ENCODE results near the gene VAMP8.
"Not testable (repeated sequence)": the region's sequence is repeated elsewhere in the genome, so short reads cannot be mapped to it uniquely, and the experiment has no call there.

The VAMP8 gene

DNA sequence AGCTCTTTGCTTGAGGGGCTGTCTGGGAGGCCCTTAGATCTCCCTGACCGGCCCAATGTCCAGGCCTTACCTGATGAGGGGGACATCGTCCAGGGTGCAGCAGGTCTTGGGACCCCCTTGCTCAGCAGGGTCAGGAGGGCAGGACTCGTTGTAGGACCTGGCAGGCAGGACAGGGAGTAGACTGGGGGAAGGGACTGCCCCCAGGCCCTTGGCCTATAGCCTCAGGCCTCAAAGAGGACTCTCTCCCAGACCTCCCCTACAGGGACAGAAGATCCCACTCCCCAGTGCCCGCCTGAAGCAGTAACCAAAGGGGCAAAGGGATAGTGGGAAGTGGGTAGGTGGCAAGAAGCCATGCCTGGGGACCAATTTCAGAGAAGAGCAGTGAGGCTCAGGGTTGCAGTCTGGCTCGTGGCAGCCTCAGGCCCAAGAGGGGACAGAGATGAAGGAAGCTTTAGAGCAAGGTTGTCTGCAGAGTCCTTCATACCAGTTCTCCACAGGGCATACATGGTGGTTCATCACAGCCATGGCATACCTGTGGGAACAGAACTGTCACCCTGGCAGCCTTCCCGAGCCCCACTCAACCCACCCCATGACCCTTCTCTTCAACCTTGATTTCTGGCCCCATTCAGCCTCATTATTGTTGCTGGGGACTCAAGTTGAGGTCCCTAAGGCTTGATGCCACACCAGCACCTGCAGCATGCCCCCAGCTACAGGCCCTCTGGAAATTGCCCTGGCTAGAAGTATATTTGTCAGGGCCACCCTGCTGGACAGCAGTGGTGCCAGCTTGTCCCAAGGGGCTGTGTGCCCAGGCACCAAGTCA is 23.8 kb downstream of the VAMP8 start:
- DNase-seq, result no peak

DNA sequence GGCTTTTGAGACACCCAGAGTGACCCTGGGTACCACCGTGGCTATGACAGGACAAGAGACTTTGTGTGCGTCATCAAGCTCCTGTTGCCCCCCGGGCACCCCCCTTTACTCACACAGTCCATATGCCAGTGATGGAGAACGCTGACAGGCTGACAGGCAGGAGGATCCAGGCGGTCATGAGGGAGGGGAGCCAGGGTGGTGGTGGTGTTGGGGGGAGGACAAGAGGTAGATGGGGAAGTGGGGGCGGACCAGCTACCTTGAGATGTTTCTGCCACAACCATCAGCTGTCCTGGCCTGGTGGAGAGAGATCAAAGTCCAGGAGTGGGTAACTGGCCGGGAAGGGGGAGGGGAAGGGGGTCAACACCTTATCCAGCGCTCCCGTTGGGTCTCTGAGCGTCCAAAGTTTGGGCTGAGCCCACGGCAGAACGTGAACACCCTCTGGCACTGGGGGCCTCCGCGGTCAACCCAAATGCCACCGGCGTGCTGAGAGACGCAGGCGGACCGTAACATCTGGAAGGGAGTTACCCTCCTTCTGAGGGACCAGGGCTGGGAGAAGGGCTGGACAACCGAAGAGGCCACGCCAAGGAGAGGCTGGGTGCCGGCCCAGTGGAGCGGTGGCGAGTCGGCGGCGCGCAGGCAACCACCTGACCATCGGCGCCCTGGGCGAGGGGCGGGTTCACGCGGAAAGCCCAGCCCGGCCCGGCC is 24.5 kb downstream of the VAMP8 start:
- DNase-seq, result no peak

DNA sequence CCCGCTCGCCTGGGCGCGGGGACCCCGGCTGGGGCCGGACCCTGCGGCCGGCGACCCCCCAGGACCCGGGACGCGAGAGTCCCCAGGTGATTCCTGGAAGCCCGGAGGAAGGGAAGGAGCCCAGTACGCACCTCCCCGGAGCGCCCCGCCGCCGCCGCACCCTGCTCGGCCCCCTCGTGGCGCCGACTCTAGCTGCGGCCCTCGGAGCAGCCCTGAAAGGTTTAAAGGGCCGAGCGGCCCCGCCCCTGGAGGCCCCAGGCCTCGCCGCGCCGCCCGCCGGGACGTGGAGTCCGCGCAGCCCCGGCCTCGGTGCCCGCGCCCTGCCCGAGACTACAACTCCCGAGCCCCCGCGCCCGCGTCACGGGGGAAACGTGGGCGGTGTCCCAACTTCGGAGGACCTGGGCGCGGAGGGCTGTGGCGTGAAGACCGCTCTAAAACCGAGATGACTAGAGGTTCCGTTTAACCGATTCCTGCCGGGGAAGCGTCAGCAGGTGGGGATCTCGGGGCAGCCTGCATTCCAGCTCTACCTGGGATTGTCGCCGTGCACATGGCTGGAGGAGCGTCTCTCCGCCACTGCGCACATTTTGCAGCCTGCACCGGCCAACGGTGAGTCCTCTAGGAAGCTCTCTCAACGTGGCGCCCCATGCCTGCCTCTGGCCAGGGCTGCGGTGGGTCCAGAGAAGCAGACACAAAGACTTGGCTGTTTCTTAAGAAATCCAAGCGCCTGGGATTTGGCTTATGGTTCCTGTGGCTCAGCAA is 25.3 kb downstream of the VAMP8 start, which contains the start of gene TMEM150A:
Gene TMEM150A (minus strand): TSS at position 223 of the 759 bp plus-strand sequence. CDS start 750 bp downstream, outside the sequence.
- peak; percentile 81 to 84 for DNase-seq

DNA sequence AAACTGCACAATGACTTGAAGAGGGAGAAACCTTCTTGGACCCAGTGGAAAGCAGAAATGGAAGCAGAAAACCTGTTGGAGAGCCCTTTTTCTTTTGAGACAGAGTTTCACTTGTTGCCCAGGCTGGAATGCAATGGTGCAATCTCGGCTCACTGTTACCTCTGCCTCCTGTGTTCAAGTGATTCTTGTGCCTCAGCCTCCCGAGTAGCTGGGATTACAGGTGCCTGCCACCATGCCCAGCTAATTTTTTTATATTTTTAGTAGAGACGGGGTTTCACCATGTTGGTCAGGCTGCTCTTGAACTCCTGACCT is 26.7 kb downstream of the VAMP8 start:
- not testable (repeated sequence) for DNase-seq

DNA sequence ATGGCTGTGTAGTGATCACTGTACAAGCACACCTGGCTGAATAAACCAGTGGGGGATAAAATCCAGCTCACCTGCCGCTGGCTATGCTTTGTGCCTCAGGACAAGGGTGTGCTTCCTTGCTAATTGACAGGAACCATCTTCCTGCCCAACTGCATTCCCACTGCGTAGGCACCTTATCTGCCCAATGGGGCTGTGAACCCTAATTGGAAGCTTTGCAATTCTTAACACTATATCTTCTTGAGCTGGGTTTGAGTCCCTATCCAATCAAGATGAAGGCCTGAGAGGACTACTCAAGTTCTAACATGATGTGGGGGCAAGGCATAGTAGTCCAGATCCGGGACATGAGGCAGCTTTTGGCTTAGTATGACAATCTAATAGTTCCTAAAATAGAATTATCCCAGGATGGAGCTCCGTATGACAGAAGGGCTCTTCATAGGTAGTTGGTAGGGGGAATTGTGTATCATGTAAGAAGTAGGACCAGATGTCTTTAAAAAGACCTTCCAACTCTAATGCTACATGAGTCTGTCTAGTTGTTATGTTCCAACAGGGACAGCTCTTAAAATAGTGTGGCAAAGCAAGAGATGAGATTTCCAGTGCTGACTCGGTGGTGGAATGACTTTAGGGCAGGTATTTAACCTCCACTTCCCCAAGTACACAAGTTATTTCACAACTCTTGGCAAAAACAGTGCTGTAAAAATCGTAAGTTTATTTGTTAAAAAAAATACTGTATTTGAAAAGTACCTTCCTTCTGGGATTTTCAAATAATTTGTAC is 27.4 kb downstream of the VAMP8 start:
- no peak for DNase-seq

DNA sequence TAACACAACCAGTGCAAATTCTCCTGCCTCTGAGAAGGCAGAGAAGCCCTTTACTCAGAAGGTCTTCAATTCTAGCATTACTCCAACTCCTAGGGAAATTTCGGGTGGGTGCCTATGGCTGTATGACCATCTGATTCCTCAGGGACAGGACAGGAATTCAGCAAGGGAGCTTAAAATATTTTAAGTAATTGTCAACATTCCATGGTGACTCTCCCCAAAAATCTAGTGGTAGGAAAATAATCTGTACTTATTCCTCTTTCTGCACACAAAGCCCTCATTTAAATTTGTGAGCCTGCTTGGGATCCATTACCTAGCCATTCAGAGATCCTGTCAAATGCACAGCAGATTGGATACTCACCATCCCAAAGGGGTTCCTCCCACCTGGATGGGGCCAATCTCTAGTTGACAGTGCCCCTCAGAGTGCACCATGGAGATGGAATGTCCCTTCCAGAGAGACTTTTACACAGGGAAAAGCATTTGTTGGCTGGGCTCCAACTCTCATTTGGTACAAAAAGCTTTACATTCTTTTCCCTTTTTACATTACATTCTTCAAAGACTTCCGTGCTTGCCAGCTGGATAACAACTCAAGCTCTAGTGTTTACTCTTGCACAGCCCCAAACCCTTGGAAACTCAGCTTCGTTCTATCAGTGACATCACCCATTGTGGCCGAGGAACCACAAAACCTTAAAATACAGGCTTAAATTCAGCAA is 28.2 kb downstream of the VAMP8 start:
- DNase-seq, result no peak

DNA sequence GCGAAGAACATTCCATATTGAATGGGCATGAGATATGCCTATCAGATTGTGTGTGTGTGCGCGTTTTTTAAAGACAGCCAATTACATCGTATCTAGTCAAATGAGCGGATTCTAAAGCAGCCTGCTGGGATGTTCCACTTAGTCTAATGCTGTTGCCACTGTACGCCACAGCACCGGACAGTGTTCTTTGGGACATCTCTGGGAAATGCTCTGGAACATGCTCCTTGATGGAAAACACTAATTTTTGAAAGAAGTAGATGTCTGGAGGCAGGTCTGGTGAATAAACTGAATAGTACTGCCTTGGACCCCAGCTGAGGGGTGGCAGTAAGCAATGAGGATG is 28.7 kb downstream of the VAMP8 start:
- no peak for DNase-seq

DNA sequence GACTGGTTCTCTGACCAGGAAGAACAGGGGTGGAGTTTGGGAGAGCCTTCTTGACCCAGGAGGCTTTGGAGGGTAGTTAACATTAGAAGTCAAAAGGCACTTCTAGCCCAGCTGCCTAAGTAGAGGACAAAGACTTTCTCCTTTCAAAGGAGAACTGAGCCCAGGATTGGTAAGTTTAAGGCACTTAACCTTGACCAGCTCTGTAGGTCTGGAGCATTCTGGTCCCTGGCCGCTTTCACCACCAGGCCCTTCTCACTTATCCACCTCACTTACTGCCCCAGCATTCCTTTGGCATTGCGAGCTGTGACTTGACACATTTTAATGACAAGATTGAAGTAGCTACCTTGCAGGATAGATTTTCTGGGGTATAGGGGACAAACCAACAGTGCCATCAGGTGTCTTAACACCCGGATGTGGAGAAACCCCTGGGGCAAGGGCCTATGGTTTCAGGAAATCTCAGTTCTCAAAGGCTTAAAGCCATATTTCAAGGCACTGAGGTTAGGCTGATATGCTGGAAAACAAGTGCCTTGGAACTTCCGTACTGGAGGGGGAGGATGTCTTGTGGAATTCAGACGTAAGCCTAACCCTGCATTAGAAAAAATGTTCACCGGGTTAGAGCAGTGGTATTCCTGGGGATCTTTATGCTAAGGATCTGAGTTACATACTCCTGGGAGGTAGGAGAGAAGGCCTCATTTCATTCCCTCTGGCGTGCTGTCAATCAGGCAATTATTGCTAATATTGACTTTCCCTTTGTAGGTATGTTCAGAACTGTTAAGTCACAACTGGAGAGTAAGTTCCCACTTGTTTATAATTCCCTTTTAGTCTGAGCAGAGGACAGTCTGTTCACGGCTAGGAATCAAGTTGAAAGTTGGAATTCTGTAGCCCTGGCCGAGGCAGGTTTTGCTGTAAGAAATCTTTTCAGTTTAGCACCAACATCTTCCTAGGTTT is 30.2 kb downstream of the VAMP8 start:
- no peak for DNase-seq

DNA sequence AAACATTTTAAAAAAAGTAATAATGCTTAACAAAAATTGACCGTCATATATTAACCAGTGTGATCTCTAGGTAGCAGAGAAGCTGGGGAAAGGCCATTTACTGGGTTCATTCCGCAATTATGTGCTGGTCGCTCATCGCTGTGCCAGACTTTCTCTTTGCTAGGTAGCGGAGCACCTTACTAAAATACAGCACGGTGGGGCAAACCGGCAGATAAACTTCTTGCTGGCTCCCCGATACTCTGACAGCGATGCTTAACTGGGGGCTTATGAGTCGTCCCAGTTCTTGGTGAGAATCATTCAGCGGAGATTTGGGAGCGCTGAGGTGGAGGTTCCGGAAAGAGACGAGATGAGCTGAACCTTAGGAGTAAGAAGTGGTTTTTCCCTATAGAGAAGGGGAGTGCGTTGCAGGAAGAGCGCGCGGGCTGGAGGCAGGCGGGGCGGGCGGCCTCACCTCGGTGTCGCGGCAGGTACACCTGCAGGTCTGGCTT is 33.9 kb downstream of the VAMP8 start:
- no peak for DNase-seq

DNA sequence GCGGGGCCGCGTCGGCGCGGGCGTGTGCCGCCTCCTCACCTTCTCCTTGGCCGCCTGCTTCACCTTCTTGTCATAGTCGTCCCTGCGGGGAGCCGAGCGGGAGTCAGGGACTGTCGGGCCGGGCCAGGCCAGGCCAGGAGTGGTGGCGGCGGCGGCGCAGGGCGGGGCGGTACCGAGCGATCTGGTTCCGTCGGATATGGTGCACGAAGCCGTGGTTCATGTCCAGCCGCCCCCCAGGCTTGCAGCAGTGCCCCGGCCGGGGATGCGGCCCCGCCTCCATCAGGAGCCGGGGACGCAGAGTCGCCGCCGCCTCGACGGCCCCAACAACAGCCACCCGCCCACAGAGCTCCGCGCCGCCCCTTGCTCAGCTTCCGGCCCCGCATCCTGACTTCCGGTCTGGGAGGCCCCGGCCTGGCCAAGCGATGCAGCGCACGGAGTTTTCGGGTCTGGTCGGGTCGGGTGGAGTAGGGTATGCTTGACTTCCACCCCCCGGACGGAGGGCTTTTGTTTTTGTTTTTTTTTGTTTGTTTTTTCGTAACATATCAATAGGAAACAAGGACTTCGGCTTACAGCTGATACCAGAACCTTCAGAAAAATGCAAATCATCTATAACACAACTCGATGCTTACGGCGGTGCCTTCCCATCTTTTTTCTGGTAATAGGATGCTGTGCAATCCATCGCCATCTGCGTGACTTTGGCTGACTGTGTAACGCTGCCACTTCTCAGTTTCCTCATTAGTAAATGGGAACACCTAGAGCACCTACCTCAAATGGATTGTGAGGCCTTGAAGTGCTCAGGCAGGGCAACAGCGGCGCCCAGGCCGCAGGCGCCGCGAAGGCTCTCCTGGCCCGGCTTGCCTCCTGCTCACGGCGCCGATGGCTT is 34.6 kb downstream of the VAMP8 start, which contains the start of gene C2orf68:
Gene C2orf68 (minus strand): TSS at position 362 of the 883 bp plus-strand sequence. CDS start 82 bp downstream, at position 280.
- peak; percentile 80 to 86 for DNase-seq

DNA sequence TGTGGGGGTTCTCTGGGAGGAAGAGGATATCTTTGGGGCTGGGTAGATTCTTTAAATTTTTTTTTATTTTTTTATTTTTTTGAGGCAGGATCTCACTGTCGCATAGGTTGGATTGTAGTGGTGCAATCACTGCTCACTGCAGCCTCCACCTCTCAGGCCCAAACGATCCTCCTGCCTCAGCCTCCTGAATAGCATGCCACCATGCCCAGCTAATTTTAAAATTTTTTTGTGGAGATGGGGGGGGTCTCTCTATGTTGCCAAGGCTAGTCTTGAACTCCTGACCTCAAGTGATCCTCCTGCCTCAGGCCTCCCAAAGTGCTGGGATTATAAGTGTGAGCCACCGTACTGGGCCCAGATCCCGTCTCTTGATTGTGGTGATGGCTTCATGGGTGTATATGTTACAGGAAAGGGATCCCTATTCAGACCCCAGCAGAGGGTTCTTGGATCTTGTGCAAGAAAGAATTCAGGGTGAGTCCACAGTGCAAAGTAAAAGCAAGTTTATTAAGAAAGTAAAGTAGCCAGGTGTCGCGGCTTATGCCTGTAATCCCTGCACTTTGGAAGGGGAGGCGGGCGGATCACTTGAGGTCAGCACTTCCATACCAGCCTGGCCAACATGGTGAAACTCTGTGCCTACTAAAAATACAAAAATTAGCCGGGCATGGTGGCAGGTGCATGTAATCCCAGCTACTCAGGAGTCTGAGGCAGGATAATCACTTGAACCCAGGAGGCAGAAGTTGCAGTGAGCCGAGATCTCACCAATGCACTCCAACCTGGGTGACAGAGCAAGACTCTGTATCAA is 36.5 kb downstream of the VAMP8 start:
- DNase-seq, result no peak

DNA sequence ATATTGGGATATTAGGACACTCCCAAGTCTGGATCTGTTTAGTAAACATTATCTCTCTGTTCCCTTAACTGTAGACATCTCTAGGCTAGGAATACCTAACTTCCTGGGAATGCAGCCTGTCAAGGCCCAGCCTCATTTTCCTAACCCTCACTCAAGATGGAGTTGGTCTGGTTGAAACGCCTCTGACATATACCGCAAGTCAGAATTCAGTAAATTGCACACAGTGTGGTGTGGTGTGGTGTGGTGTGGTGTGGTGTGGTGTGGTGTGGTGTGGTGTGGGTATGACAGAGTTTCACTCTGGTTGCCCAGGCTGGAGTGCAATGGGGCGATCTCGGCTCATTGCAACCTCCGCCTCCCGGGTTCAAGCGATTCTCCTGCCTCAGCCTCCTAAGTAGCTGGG is 37.4 kb downstream of the VAMP8 start:
- not testable (repeated sequence) for DNase-seq

DNA sequence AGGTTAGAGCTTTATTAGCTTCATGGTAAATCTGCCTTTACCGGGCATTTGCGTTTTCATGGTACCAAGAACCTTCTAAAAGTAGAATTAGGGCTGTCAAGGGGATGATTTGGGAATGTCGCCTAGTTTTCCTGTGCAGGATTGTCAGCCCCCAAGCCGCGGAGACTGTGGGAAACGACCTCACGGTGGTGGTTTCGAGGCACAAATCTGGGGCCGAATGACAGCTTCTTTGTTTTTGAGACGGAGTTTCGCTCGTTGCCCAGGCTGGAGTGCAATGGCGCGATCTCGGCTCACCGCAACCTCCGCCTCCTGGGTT is 38.0 kb downstream of the VAMP8 start:
- no peak for DNase-seq

DNA sequence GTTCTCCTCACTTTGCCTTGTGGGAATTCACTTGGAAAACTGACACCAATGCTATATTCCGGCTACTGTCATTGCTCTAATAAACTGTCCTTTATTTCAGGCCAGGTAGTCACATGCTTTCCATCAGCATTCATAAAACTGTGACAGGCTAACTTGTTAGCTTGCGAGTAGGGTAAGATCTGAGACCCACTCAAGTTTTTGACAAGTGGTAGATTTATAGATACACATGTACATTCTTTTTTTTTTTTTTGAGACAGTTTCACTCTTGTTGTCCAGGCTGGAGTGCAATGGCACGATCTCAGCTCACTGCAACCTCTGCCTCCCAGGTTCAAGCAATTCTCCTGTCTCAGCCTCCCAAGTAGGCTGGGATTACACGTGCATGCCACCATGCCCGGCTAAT is 40.3 kb downstream of the VAMP8 start:
- not testable (repeated sequence) for DNase-seq

DNA sequence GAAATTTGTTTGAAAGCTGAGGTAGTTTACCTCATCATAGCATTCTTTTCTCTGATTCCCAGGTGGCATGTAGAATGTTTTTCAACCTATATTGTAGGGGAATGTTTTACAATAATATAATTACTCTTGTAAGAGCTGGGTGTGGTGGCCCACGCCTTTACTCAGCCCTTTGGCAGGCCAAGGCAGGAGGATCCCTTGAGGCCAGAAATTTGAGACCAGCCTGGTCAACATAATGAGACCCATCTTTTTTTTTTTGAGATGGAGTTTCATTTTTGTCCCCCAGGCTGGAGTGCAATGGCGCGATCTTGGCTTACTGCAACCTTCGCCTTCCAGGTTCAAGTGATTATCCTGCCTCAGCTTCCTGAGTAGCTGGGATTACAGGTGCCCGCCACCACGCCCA is 42.2 kb downstream of the VAMP8 start:
- no peak for DNase-seq

DNA sequence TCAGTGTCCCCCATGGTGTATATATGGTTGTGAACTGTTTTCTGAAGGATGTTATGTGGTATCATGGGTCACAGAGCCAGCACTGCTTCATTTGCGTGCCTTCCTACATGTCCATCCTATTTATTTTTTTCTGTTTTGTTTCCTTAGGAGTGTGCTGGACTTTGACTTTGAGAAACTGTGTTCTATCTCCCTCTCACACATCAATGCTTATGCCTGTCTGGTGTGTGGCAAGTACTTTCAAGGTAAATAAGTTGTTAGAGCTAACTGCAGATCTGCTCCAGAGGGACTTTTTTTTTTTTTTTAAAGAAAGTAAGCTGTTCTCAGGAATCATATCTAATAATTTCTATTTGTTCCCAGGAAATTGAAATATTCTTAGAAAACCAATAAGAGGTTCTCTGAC is 44.0 kb downstream of the VAMP8 start:
- no peak for DNase-seq

DNA sequence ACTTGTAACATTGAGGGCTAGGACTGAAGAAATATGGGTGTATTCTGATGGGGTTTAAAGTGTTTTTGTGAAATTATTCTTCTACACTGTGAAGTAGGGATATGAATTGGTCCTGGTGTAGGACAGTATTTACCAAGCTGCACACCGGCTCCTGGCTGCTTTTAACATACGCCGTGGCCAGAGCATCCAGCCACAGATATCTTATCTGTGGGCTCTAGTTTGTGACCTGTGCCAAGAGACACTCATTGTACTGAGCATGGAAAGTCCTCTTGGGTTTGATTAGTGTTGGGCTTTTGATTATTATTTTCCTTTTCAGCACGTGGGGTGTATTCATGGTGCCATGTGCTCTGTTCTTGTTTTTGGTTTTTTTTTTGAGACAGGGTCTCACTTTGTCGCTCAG is 46.6 kb downstream of the VAMP8 start:
- no peak for DNase-seq

DNA sequence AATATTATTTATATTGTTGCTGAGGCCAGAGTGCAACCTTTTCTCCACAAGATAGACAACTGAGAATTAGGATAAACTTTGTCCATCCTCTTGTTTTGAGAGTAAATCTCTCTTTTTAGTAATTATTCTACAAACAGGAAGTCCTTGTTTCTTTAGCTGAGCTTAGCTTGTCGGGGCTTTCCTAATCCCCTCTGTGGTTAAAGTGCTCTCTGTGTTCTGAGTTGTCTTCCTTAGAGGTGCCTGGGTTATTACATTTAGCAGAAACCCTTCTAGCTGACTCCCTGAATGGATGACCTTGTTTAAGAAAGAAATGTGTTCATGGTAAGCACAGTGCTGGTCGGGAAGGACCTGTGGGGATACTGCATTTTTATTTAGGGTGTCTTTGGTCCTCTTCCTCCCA is 51.3 kb downstream of the VAMP8 start:
- DNase-seq, result no peak

DNA sequence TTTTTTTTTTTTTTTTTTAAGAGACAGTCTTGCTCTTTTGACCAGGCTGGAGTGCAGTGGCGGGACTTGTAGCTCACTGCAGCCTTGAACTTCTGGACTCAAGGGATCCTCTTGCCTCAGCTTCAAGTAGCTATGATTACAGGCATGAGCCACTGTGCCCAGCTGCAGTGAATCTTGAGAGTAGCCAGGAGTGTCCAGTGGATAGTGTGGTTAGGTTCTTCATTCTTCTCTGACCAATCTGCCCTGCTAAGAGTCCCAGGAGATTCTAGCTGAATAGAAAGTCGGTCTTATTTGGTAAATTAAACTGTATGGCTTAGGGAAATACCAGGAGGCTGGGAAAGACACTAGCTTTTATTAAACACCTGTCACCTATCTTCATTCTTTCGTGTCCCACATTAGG is 53.9 kb downstream of the VAMP8 start:
- no peak for DNase-seq
